Prostate gland (tissue), 2 donors: ENCODE results near the gene FARP1.

Experiments
- POLR2A ChIP-seq: fragments of 450-650 bp; IDR thresholded peaks from one replicate; pipeline ENCODE4 v1.6.1; 2016; ENCODE audit warnings: antibody characterized with exemption, mild to moderate bottlenecking
- POLR2AphosphoS5 ChIP-seq: sonication (generic); formaldehyde crosslinking; IDR thresholded peaks from one replicate; pipeline ENCODE4 v1.6.1; 2017; ENCODE audit warnings: antibody characterized with exemption
- TF ChIP-seq, protein P1 (sequence below), 4 experiments: fragments of 200-600 bp in 2 of 4; fragments of 450-650 bp in 2 of 4; sonication (generic) in 2 of 4; IDR thresholded peaks; 1 replicate in 3 of 4; 2 replicates in 1 of 4; pipeline ENCODE4 v1.5.1; 2016 to 2019; ENCODE audit warnings: antibody characterized with exemption in 4 of 4, mild to moderate bottlenecking in 2 of 4, moderate library complexity in 2 of 4

DNA sequence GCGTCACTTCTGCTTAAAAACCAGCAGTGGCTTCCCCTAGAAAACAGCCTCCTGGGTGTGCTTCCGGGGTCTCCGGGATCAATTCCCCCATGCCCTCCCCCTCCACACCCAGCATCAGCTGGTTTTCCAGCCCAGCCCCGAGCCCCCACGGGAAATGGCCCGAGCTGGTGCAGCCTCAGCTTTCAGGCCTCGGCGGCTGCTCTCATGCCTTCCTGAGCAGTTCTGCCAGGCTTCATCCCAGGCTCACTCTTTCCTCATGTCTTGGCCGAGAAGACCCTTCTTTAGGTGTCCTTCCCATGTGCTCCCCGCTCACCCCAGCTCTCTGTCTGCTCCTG is 137.2 kb downstream of the FARP1 start:
- TF ChIP-seq POLR2AphosphoS5 (no peak), POLR2A (no peak)
- TF ChIP-seq, protein P1, sequence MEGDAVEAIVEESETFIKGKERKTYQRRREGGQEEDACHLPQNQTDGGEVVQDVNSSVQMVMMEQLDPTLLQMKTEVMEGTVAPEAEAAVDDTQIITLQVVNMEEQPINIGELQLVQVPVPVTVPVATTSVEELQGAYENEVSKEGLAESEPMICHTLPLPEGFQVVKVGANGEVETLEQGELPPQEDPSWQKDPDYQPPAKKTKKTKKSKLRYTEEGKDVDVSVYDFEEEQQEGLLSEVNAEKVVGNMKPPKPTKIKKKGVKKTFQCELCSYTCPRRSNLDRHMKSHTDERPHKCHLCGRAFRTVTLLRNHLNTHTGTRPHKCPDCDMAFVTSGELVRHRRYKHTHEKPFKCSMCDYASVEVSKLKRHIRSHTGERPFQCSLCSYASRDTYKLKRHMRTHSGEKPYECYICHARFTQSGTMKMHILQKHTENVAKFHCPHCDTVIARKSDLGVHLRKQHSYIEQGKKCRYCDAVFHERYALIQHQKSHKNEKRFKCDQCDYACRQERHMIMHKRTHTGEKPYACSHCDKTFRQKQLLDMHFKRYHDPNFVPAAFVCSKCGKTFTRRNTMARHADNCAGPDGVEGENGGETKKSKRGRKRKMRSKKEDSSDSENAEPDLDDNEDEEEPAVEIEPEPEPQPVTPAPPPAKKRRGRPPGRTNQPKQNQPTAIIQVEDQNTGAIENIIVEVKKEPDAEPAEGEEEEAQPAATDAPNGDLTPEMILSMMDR (IDR thresholded peaks at IDR 0.05): no peak
